GM18507 (cell line): ENCODE data around the gene EXOC5.
"Not testable (repeated sequence)": the region's sequence is repeated elsewhere in the genome, so short reads cannot be mapped to it uniquely, and the experiment has no call there.

Source experiments
- DNase-seq: peaks from one replicate; pipeline ENCODE4 v3.0.0; 2011; ENCODE audit warnings: low read depth; ENCODE audit not compliant: insufficient read length; ENCODE audit errors: extremely low spot score
- FAIRE-seq: peaks from 2 replicates; lab custom pipeline; 2011; peaks lifted over from hg19 to GRCh38; lab: Jason Lieb, UNC

EXOC5 gene

GRCh38 chr14:57262117-57262516 lies 6.6 kb downstream of the EXOC5 start:
- FAIRE-seq (no peak), DNase-seq (no peak)

DNA sequence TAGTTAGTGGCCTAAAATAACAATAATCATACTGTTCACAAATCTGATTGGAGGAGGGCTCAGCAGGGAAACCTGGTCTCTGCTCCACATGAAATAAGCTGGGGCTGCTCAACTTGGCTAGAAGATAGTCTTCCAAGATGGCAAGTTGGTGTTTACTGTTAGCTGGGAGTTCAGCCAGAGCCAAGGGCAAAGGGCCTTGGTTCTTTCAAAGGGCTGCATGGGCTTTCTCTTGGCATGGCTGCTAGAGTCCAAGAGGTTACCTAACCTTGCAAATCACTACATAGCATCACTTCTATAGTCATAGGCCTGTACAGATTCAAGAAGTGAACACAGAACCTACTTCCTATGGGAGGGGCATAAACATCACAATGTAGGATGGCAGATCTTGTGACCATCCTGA lies 7.1 kb downstream of the EXOC5 start:
- FAIRE-seq (no peak), DNase-seq (no peak)

GRCh38 chr14:57259672-57260071 lies 9.0 kb downstream of the EXOC5 start:
- FAIRE-seq (no peak), DNase-seq (no peak)

- not testable (repeated sequence) for DNase-seq, FAIRE-seq
Observed at GRCh38 chr14:57258221-57258620, 10.5 kb downstream of the EXOC5 start.

- DNase-seq: no peak
- FAIRE-seq: no peak
Observed at GRCh38 chr14:57254884-57255283, 13.8 kb downstream of the EXOC5 start.

DNA sequence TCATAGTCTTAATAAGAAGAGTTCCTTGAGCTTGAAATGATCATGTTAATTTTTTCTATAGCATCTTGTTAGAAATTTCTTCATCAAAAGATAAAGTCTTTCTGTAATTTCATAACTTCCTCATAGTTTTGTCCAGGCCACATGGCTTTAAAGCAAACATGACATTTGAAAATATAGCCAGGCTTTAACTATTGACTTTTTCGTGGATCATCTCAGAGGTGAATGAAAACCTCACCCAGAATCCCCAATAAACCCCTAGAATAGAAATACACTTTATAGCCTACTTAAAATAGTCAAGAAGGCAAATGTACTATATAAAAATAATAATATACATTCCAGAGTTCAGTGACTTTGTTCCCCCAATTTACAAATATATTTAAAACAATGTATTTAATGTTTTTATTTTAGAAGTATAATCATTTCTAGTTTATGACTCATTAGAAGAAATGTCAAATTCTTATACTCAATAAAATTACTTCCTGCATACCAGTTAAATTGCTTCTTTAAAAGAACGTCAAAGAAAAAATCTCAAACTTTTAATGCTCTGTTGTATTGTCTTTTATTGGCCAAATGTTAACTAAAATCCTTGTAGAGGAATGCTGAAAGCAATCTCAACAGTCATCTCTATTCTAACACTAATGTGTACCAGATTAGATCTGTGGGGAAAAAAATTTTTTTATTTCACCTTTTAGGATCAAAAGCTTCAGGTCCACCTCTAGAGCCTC lies 21.6 kb downstream of the EXOC5 start:
- FAIRE-seq (no peak), DNase-seq (no peak)

- FAIRE-seq: no peak
- DNase-seq: no peak
Observed at GRCh38 chr14:57245941-57246340, 22.8 kb downstream of the EXOC5 start.

GRCh38 chr14:57244106-57244505 lies 24.6 kb downstream of the EXOC5 start:
- FAIRE-seq: no peak

GRCh38 chr14:57243320-57243719 lies 25.4 kb downstream of the EXOC5 start:
- FAIRE-seq (no peak), DNase-seq (no peak)

More at GRCh38 chr14:57244106-57244505, 24.6 kb downstream of the EXOC5 start:
- DNase-seq: no peak

- DNase-seq, FAIRE-seq: not testable (repeated sequence)
Observed at GRCh38 chr14:57240115-57240514, 28.6 kb downstream of the EXOC5 start.

- DNase-seq (no peak), FAIRE-seq (no peak)
Observed at GRCh38 chr14:57232006-57232405, 36.7 kb downstream of the EXOC5 start.

DNA sequence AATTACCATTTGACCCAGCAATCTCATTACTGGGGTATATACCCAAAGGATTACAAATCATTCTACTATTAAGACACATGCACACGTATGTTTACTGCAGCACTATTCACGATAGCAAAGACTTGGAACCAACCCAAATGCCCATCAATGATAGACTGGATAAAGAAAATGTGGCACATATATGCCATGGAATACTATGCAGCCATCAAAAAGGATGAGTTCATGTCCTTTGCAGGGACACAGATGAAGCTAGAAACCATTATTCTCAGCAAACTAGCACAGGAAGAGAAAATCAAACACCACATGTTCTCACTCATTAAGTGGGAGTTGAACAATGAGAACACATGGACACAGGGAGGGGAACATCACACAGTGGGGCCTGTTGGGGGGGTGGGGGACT lies 40.4 kb downstream of the EXOC5 start:
- DNase-seq, FAIRE-seq: not testable (repeated sequence)

DNA sequence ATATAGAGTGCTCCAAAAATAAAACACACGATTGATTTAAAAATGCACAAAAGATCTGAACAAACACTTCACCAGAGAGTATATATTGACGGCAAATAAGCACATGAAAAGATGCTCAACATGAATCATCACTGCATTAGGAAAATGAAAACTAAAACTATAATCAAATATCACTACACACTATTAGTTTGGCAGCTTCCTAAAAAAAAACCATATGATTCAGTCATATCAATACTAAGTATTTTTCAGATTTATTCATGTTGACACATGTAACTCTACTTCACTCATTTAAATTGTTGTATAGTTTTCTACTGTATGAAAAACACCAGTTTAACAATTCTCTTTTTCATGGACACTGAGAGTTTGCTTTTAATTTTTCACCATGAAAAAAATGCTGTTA lies 41.6 kb downstream of the EXOC5 start:
- no peak for DNase-seq
- no peak for FAIRE-seq

GRCh38 chr14:57221931-57222330 lies 46.8 kb downstream of the EXOC5 start:
- FAIRE-seq (no peak), DNase-seq (no peak)

- FAIRE-seq (no peak), DNase-seq (no peak)
Observed at GRCh38 chr14:57212919-57213318, 55.8 kb downstream of the EXOC5 start.

GRCh38 chr14:57209561-57209960 lies 59.1 kb downstream of the EXOC5 start:
- no peak for FAIRE-seq
- DNase-seq: no peak

GRCh38 chr14:57205938-57206337 lies 62.8 kb downstream of the EXOC5 start:
- no peak for DNase-seq
- FAIRE-seq: no peak

DNA sequence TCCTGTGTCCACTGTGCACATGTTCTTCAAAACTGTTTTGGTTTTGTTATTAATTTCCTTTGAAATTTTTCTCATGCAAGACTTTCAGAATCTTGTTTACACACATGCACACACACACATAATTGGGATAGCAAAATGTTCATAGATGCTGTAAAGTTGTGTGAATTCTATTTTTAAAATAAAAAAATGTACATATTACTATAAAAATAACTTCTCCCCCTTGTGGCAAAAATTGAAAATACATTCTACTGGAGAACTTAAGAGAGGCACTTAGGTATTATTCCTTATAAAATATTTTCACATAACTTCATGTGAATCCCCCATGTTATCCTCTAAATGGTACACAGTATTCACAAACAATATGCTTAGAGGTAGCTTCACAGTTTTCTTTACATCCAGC lies 66.0 kb downstream of the EXOC5 start:
- not testable (repeated sequence) for DNase-seq, FAIRE-seq

- DNase-seq (no peak), FAIRE-seq (no peak)
Observed at GRCh38 chr14:57199921-57200320, 68.8 kb downstream of the EXOC5 start.

- DNase-seq (no peak), FAIRE-seq (no peak)
Observed at GRCh38 chr14:57189070-57189469, 79.6 kb downstream of the EXOC5 start.

DNA sequence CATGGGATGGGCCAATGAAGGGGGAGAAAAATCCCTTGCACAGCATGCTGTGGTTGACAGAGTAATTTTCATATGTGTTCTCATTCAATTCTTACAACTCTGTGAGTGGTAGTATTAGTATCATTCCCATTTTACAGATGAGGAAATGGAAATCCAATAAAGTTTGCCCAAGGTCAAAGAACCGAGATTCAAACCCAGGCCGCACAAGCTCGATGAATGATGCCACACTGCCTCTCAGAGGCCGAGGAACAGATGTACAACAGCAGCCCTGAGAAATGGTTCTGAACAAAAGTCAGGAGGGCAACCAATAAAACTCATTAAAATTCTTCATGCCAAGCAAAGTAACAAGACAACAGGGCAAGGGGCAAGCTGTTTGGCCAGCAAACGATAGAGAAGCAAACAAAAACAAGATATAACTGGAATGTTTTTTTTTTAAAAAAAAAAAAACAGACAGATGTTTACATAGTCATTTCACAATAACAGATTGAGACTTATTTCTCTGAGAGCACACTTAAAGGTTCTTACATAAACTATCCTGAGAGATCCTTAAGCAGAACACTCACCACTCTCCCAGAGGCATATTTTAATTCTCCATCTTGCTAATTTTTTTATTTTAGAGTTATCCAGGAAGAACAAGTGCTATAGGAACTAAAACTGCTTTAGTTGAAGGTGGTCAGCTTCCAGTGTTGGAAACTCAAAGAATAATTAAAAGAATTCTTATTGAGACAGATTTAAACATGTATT lies 85.8 kb downstream of the EXOC5 start:
- no peak for FAIRE-seq
- no peak for DNase-seq
